SHP77 treated with DMSO at 0.1 percent for 48 hours (cell line): ENCODE data around the gene SNX25.

Experiments used
- DNase-seq: peaks from one replicate; lab custom pipeline; 2025; lab: John Stamatoyannopoulos, UW

Gene SNX25

DNA sequence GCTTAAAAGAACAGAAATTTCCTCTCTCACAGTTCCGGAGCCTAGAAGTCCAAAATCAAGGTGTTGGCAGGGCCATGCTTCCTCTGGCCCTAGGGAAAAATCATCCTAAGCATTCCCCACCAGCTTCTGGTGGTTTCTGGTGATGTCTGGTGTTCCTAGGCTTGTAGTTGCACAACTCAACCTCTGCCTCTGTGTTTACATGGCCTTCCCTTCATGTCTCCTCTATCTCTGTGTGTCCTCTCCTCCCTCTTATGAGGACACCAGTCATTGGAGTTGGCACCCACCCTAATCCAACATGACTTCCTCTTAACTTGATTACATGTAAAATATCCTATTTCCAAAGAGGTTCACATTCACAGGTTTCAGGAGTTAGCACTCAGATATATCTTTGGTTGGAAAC is 170.9 kb downstream of the SNX25 start:
- no peak for DNase-seq

DNA sequence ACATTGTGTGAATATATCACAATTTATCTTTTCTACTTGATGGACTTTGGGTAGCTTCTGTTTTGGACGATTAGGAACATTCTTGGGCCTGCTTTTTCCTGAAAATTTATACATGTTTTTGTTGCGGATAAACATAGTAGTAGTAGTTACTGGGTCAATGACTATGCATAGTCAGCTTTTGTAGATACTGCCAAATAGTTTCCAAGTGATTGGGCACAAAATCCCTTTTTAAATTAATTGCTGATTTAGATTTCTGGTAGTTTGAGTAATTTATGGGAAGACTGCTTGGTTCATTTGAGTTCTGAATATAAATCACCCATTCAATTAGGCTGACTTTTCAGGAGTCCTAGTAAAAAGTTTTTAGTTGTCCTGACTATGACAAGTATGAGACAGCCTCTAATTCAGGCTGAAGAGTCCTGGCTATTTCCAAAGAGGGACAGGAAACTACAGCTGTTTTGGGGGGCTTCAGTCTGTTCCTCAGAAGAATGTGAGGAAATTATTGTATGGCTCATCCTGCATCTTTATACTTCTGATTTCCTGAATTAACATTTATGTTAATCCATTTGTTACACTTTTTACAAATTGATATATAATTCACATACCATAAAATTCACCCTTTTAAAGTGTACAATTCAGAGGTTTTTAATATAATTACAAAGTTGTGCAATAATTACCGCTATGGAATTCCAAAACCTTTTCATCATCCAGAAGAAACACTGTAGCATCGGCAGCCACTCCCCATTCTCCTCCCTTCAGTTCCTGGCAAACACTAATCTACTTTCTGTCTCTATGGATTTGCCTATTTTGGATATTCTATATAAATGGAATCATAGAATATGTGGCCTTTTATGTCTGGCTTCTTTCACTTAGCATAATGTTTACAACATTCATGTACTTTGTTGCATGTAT is 172.1 kb downstream of the SNX25 start:
- no peak for DNase-seq

DNA sequence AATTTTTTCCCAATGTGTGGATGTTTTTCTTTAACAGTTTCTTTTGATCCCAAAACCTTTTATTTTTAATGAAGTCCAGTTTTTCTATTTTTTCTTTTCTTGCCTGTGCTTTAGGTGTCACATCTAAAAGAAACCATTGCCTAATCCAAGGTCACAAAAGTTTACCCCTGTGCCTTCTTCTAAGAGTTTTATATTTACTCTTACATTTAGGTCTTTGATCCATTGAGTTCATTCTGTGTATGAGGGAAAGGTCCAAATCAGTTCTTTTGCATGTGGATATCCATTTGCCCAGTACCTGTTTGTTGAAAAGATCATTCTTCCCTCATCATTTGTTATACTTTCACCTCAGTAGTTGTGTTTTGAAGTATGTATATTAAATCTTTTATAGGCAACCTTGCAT is 173.4 kb downstream of the SNX25 start:
- no peak for DNase-seq

DNA sequence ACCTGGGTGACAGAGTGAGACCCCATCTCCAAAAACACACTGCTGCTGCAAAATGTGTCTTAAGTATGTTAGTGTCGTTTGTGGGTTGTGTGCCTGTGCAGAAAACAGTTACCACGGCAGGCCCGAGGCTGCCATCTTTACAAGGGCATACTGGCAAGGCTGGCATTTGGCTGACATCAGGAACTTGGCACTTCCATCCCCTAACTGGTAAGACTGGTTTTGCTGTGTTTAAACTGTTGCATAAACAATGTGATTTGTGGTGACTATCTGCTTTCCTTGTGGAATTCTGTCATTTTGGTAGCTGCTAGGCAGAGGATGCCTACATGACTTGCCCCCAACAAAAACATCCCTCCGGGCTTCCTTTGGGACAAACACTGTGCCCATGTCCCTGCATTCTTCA is 174.1 kb downstream of the SNX25 start:
- DNase-seq, result no peak

DNA sequence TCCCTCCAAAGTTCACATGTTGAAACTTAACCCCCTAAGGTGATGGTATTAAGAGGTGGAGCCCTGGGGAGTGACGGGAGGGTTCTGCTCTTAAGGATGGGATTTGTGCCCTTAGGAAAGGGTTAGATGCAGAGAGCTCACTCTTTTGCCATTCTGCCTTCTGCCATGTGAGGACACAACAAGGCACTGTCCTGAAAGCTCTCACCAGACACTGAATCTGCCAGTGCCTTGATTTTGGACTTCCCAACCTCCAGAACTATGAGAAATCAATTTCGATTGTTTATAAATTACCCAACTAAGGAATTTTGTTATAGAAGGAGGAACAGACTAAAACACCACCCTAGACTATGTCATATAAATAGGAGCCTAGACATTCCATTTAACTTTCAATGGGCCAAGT is 174.7 kb downstream of the SNX25 start:
- DNase-seq, result no peak

DNA sequence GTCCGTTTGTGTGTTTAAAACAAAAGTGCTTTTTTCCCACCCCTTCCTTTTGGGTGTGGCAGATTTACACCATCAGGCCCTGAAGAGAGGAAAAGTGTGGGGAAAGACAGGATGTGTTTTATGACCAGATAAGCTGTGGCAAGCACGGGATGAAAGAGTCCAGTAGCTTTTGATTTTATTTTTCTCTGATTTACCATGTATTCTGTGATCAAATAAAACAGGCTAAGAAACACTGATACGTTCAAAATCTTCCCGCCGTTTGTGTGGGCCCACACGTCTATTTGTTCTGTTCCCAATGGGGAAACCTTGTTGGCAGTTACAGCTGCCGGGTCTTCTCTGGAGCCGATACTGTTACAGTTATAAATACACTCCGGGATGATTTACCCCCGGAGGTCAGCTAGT is 175.5 kb downstream of the SNX25 start:
- no peak for DNase-seq

DNA sequence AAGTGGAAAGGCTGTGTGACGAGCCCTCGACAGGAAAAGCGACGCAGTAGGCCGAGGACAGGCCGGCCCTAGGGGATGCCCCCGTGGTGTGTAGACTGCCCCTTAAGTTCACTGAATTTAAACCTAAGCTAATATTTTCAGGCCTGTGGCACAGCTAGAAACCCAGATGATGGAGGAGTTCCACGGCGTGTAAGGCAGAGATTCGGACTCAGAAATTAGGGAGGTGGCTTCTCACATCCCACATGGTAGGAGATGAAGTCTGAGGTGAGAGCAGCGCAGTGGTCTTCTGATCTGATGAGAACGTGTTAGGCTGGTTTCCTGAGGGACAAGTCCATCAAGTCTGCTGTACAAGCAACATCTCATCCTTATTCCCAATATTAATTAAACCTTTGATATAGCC is 178.6 kb downstream of the SNX25 start:
- no peak for DNase-seq

DNA sequence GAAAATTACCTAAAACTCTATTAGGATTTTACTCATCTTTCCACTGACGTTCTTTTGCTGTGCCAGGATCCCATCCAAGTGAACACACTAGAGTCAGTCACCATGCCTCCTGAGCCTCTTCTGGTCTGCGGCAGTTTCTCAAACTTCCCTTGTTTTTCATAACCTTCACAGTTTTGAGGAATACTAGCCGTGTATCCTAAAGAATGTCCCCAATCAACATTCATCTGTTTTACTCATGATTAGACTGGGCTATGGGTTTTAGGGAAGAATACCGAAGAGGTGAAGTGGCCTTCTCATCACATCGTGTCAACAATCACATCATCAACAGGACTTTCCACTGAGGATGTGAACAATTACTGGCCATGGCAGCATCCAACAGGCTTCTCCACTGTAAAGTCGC is 181.5 kb downstream of the SNX25 start:
- DNase-seq, result no peak

DNA sequence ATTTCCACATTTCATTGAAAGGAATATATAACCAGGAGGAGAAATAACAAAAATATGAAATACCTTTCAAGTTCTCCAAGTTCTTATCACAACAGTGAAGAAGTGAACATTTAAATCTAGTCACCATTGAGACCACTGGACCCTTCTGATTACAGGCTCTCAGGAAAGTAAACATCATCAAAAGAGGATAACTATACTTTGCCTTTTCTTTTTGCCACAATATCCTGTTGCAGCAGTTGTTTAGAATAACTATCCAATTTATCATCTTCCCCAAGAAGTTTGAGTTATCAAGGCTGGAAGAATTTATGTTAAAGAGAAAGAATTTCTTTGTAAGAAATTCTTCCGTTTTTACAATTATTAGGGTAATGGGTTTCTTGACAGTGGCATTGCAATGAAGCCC is 182.8 kb downstream of the SNX25 start:
- DNase-seq, result no peak

DNA sequence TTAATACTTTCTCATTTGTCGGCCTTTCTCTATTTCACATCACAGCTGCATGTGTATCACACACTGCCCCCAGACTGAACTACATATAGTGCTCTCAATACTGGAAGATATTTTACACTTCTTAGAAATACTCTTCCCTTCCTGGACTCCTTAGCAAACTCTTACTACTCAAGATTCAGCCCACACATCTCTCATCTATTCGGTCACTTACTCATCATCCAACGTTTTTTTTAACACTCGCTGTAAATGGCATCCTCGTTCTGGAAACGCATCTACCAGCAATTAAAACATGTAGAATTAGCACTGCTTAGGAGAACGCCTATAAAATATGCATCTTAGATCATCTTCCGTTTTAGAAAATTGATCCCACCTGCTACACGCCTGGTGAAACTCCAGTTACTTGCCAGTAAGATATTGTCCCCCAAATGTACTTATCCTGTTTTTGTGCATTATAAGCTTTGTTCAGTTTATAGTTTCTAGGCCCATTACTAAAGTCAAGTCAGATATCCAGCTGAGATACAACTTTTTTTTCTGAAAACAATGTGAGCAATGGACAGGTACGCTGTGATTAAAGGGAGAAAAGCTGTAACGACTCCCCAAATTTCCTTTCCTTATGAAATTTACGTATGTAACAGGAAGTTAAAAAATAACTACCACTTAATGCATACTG is 185.3 kb downstream of the SNX25 start:
- no peak for DNase-seq

DNA sequence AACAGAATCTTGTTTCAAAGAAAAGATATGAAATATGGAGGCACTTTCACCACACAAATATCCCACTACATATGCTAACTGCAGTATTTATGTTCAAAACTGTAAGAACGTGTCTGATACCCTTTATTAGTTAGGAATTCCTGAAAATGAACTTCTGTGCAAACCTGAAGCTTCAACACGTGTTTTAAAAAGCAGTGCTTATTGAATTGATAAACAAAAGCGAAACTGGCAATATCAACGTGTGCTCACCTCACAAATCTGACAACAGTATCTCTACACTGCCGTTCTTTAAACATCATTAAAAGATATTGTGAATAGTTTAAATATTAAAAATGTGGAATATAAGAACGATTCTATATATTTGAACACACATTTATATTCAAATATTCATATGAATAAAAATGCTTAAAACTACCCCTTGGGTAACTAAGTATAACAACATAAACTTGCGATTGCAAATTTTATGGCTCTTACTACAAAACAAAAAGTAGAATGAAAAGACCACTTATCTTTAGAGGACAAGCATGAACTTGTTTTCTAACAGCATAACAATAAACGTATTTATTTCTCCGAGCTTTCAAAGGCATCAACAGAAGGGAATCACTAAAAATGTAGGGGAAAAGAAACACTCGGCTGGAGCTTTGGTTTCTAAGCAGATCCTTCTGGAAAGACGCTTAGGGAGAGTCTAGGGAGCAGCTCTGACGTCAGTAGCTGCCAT is 186.0 kb downstream of the SNX25 start, which contains the start of gene LRP2BP:
TSS of gene LRP2BP (minus strand) at position 687 of the 718 bp plus-strand sequence. CDS start 17,738 bp downstream, outside the sequence.
- DNase-seq, result peak; percentile 27

DNA sequence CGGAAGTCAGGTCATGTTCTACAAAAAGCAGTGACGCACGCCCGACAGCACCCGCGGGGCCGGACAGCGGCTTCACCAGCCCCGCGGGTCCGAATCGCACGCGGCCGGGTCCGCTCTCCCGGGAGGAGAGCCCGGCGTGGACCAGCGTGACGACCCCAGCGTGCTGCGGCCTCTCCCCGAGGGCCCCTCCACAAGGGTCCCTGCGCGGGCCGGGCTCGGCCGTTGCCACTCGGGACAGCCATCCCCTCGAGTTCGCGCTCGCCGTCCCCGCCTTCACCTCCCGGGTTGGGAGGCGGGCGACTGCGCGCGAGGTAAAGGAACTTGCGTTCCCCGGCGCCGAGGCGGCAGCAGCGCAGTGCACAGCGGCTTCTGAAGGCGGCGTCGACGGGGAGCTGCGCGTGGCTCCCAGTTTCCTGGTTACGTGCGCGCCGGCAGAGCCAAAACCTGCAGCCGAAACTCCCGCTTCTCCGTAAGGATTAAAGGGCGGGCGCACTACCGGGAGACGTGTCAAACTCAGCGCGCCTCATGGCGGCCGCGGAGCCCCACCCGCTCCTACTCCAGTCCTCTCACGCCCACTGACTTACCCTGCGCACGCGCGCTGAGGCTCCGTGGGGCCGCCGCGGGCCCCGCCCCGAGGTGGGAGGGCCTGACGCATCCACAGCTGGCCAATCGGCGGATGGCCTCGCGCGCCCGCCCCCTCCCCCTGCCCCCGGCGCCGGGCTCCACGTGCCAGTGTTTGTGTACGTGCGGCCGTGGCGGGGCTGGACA is 186.7 kb downstream of the SNX25 start:
- DNase-seq, result peak; percentile 40

DNA sequence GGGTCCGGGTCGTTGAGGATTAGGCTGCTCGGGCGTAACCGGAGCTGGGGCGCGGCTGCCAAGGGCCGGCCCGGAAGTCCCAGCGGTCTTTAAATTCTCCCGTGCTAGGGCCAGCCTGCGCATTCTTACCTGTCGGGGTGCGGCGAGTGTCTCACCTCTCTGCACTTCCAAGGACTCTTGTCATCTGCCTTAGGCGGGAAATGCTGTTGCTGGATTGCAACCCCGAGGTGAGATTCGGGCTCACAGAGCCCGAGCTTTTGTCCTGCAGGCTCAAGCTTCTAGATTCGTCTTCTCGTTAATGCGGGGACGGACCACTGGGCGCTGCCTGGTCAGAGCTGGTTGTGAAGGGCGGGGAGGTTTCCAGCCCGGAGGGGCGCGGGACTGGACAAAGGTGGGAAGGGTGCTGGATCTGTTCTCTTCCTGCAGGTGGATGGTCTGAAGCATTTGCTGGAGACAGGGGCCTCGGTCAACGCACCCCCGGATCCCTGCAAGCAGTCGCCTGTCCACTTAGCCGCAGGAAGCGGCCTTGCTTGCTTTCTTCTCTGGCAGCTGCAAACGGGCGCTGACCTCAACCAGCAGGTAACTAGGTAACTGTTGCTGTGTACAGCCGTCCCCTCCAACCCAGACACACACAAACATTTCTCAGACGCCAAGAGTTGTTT is 187.5 kb downstream of the SNX25 start, which contains the start of gene ANKRD37:
TSS of gene ANKRD37 (plus strand) at position 118 of the 662 bp plus-strand sequence. CDS start at position 201, 83 bp downstream.
- peak; percentile 22 for DNase-seq

DNA sequence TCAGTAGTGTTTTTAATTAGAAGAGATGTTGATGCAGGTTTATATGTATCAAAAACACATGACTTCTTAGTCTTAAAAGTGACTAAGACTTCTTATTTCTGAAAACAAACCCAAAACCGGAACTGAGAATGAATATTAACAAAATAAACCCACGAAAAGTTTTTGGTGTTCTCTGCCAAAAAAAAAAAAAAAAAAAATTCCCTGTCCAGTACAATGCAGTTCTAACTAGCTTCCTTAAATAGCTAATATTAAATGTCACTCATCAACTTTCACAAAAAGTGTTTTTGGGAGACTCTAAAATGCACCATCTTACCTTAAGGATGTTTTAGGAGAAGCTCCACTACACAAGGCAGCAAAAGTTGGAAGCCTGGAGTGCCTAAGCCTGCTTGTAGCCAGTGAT is 189.2 kb downstream of the SNX25 start:
- no peak for DNase-seq

DNA sequence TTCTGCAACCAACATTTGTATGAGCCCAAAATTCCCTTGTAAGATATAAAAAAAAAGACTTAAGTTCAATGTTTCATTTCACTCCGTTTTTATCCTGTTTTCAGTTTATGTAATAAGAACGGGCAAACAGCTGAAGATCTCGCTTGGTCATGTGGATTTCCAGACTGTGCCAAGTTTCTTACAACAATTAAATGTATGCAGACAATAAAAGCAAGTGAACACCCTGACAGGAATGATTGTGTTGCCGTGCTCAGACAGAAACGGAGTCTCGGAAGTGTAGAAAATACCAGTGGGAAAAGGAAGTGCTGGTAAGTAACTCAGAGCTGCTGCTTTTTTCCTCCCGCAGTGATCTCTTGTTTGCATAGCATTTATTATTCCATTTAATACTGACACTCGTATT is 190.1 kb downstream of the SNX25 start:
- DNase-seq, result no peak

DNA sequence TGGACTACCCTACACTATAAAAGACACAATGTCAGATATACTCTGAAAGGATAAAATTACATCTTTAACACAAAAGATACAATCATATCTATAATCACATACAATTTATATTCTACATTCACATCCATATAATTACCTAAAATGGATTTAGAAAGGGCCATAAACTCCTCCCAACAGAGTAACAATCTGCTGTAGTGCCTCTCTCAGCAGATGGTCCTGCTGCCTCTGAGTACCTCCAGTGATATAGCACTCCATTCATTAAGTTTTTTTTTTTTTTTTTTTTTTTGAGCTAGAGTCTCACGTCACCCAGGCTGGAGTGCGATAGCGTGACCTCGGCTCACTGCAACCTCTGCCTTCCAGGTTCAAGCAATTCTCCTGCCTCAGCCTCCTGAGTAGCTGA is 194.6 kb downstream of the SNX25 start:
- no peak for DNase-seq

DNA sequence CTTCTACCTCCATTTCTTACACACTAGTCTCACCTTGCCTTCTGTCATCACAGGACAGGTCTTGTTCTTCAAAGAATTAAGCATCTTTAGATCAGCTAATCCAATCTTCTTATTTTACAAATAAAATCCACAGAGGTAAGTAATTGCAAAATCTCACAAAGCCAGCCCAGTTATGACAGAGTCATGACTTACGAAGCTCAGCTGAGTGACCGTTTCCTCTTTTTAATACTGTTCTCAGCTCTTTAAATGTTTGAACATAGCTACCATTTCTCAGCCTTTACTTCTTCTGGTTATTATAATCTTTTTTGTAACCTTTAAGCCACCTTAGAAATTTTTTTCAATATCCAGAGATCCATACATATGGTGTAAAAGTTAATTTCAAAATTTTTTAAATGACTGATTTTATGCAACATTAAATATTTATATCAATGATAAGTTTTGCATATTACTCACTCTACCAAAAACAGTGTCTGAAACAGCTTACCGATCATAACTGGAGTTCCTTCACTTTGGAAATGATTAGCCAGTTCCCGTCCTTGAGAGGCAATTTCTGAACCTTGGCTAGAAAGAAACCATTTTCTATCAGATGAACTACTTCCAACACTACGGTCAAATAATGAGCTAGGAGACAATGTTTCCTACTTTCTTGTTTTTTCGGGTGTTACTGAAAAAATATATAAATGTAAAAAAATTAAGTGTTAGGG is 196.1 kb downstream of the SNX25 start:
- DNase-seq, result no peak

DNA sequence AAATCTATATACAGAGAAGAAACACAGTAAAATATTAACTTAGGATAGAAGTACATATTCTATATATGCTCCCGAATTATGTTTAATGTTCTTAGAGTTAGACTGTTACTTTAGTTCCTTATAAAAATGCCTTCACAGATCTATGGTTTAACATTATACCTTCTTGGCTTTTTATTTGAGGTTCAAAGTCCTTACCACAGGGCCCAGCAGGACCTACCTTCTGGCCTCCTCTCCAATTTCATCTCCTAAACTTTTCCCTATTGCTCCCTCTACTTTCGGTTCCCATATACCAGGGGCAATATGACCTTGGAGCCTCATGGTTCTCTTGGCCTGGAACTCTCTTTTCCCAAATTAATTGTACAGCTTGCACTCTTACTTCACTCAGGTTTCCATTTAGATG is 199.0 kb downstream of the SNX25 start:
- no peak for DNase-seq

DNA sequence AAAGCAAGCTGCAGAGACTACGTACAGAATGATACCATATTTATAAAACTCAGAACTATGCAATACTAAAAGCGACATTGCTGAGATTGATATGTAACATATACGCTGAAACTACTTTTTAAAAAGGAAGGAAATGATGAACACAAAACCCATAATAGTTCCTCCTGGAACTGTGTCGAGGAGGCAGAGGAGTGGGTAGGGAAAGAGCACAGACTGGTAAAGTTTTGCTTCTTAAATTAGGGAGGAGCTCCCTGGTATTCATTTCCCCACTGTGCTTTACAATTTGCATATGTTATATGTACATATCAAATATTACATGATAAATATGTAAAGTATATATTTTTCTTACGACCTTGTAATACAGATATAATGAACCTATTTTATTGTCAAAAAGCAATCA is 202.5 kb downstream of the SNX25 start:
- no peak for DNase-seq

DNA sequence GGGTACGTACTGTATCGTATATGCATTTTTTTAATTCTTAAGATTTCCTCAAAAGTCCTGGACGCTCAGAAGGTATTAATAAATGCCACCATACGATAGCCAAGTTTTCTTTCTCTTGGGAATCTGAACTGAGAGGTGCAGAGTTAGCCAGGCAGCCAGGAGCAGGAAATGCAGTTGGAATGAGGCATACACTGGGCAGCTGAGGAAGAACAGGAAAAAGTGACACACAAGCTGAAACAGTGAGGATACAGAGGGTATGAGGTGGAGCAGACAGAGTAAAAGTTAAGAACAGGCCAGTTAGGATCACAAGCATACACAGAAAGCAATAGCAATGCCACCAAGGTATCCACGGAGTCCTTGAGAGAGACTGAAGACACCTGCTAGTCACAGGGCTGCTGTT is 203.0 kb downstream of the SNX25 start:
- no peak for DNase-seq
